OCI-LY1 (cell line): Measurements from ENCODE around the gene VAV2.

Experiments
- H2AFZ ChIP-seq: fragments of 200-600 bp; sonication (generic), shearing (Covaris generic); 2 replicates; pipeline ENCODE4 v1.6.0; 2014; ENCODE audit warnings: antibody characterized with exemption, mild to moderate bottlenecking, low read length
- H3F3A ChIP-seq: fragments of 200-600 bp; sonication (generic), shearing (Covaris generic); 2 replicates; pipeline ENCODE4 v1.6.0; 2014; ENCODE audit warnings: mild to moderate bottlenecking, antibody characterized with exemption, low read length, moderate library complexity; ENCODE audit not compliant: insufficient read depth
- H3K27ac ChIP-seq: fragments of 200-600 bp; sonication (generic); 2 replicates; pipeline ENCODE4 v1.5.1; 2014; ENCODE audit warnings: low read length, mixed run types, mild to moderate bottlenecking, low read depth; ENCODE audit not compliant: poor library complexity, severe bottlenecking
- H3K27me3 ChIP-seq: fragments of 200-600 bp; sonication (generic); 2 replicates; pipeline ENCODE4 v1.6.0; 2014; ENCODE audit warnings: antibody characterized with exemption, mild to moderate bottlenecking, low read length, moderate library complexity; ENCODE audit not compliant: insufficient read depth
- H3K36me3 ChIP-seq: fragments of 200-600 bp; sonication (generic); 2 replicates; pipeline ENCODE4 v1.6.1; 2014; ENCODE audit warnings: mild to moderate bottlenecking, antibody characterized with exemption, low read length, moderate library complexity, mixed read lengths; ENCODE audit not compliant: insufficient read depth
- H3K4me1 ChIP-seq: fragments of 200-600 bp; sonication (generic); 2 replicates; pipeline ENCODE4 v1.5.1; 2014; ENCODE audit warnings: mild to moderate bottlenecking, low read length, moderate library complexity; ENCODE audit not compliant: insufficient read depth, severe bottlenecking
- H3K4me2 ChIP-seq: fragments of 200-600 bp; sonication (generic), shearing (Covaris generic); 2 replicates; pipeline ENCODE4 v1.6.1; 2014; ENCODE audit warnings: low read length
- H3K4me3 ChIP-seq: fragments of 200-600 bp; sonication (generic); 2 replicates; pipeline ENCODE4 v1.5.1; 2014; ENCODE audit warnings: low read length, low read depth, mild to moderate bottlenecking, mixed read lengths; ENCODE audit not compliant: poor library complexity, severe bottlenecking
- H3K79me2 ChIP-seq: fragments of 200-600 bp; shearing (Covaris generic); 2 replicates; pipeline ENCODE4 v1.6.1; 2016; ENCODE audit warnings: mixed run types, low read length, mixed read lengths; ENCODE audit not compliant: insufficient read depth
- H3K9ac ChIP-seq: fragments of 200-600 bp; sonication (generic), shearing (Covaris generic); 2 replicates; pipeline ENCODE4 v1.6.1; 2014; ENCODE audit warnings: mild to moderate bottlenecking, low read length, mixed read lengths
- H3K9me2 ChIP-seq: fragments of 200-600 bp; sonication (generic), shearing (Covaris generic); 2 replicates; pipeline ENCODE4 v1.6.1; 2014; ENCODE audit warnings: low read depth, mild to moderate bottlenecking, low read length, mixed read lengths
- H3K9me3 ChIP-seq: fragments of 200-600 bp; shearing (Covaris generic); 2 replicates; pipeline ENCODE4 v1.6.1; 2014; ENCODE audit warnings: low read length, mixed read lengths
- H4K20me1 ChIP-seq: fragments of 200-600 bp; sonication (generic), shearing (Covaris generic); 2 replicates; pipeline ENCODE4 v1.6.0; 2016; ENCODE audit warnings: mild to moderate bottlenecking, low read length; ENCODE audit not compliant: insufficient read depth
- CTCF ChIP-seq: fragments of 200-600 bp; sonication (generic), shearing (Covaris generic); IDR thresholded peaks from 2 replicates; pipeline ENCODE4 v1.5.1; 2017; ENCODE audit warnings: mild to moderate bottlenecking, antibody characterized with exemption, low read length, moderate library complexity, mixed read lengths
- EZH2 ChIP-seq: fragments of 200-600 bp; sonication (generic), shearing (Covaris generic); IDR thresholded peaks from 2 replicates; pipeline ENCODE4 v1.8.0; 2017; ENCODE audit warnings: borderline replicate concordance, mixed run types, mild to moderate bottlenecking, antibody characterized with exemption, low read length, moderate library complexity, mixed read lengths

The VAV2 gene

GRCh38 chr9:133760713-133761290 lies 231.3 kb downstream of the VAV2 start:
- H2AFZ ChIP-seq = no peak overlapping the region
- no peaks in the 10 kb centered on the region for H3K4me1 ChIP-seq
- H3K9me2 ChIP-seq = no peaks in the 10 kb centered on the region
- H3K36me3 ChIP-seq = no peaks in the 10 kb centered on the region
- no peak overlapping the region for H3K4me2 ChIP-seq
- H3F3A ChIP-seq = no peaks in the 10 kb centered on the region
- H3K79me2 ChIP-seq = no peaks in the 10 kb centered on the region
- no peak overlapping the region for H3K4me3 ChIP-seq
- no peak overlapping the region for H3K9ac ChIP-seq
- no peak overlapping the region for H3K27ac ChIP-seq
- no peak for TF ChIP-seq EZH2
- TF ChIP-seq CTCF = no peak
- no peaks in the 10 kb centered on the region for H4K20me1 ChIP-seq
- H3K9me3 ChIP-seq = no peaks in the 10 kb centered on the region
- no peaks in the 10 kb centered on the region for H3K27me3 ChIP-seq

- H3K9ac ChIP-seq = no peak overlapping the region
- H3K36me3 ChIP-seq = no peaks in the 10 kb centered on the region
- H3F3A ChIP-seq = no peaks in the 10 kb centered on the region
- no peak overlapping the region for H2AFZ ChIP-seq
- H3K27me3 ChIP-seq = no peaks in the 10 kb centered on the region
- no peaks in the 10 kb centered on the region for H3K79me2 ChIP-seq
- no peaks in the 10 kb centered on the region for H3K4me1 ChIP-seq
- H4K20me1 ChIP-seq = no peaks in the 10 kb centered on the region
- H3K27ac ChIP-seq = no peak overlapping the region
- no peak for TF ChIP-seq CTCF
- no peaks in the 10 kb centered on the region for H3K9me2 ChIP-seq
- no peak overlapping the region for H3K4me3 ChIP-seq
- no peak overlapping the region for H3K4me2 ChIP-seq
- no peaks in the 10 kb centered on the region for H3K9me3 ChIP-seq
These were observed 232.2 kb downstream of the VAV2 start for GRCh38 chr9:133759946-133760345.

- Histone ChIP-seq H3K4me1 (no peaks in the 10 kb centered on the region), H4K20me1 (no peaks in the 10 kb centered on the region), H3K4me3 (no peak overlapping the region), H3K27me3 (peaks cover 3% of the 10 kb centered on the region; the same call in 1 of the 2 replicates), H3K27ac (no peak overlapping the region), H3K9me3 (no peaks in the 10 kb centered on the region), H3K79me2 (no peaks in the 10 kb centered on the region), H3K9me2 (no peaks in the 10 kb centered on the region), H3K9ac (no peak overlapping the region), H3K4me2 (no peak overlapping the region), H2AFZ (no peak overlapping the region), H3K36me3 (no peaks in the 10 kb centered on the region), H3F3A (no peaks in the 10 kb centered on the region)
- TF ChIP-seq EZH2 (no peak), CTCF (no peak)
These were observed 232.8 kb downstream of the VAV2 start for GRCh38 chr9:133759146-133759900.
